C4-2B (cell line): ENCODE results near the gene PRIMPOL.

ENCODE experiments used
- CTCF ChIP-seq: fragments of 450-650 bp; conservative IDR thresholded peaks from 2 replicates; pipeline ENCODE4 v1.5.1; 2017; ENCODE audit warnings: mild to moderate bottlenecking
- ZFX ChIP-seq: fragments of 450-650 bp; IDR thresholded peaks from 2 replicates; pipeline ENCODE4 v1.6.1; 2017

- TF ChIP-seq CTCF (no peak), ZFX (no peak)
Observed at GRCh38 chr4:184641451-184641850, 8.1 kb upstream of the PRIMPOL start.
